HepG2 (cell line): ENCODE data around the gene DAAM1. TPM values are rescaled to one million over a fixed set of nuclear protein-coding genes. Genes with fewer than 3 reads are reported as not detected.

Experiments
- ATAC-seq: fragments of 200-7000 bp; cut with Tn5 transposase; 3 replicates; pipeline ENCODE4 v1.9.1; 2020; ENCODE audit warnings: mild to moderate bottlenecking, moderate library complexity
- BruUV-seq: library from RNA; stranded (reverse); fragments of 400-500 nt; replicated peaks from 2 replicates; lab custom pipeline; 2021; lab: Mats Ljungman, UMichigan
- CTCF ChIA-PET: fragments of 300-600 bp; formaldehyde crosslinking; extraction: SDS; loops from one replicate; lab custom pipeline; 2021; ENCODE audit warnings: low total read pairs, inconsistent platforms, low intra/inter-chr PET ratio; lab: Yijun Ruan, JAX
- POLR2A ChIA-PET: fragments of 350-600 bp; sonication (Branson Sonifier 250); formaldehyde crosslinking; loops from one replicate; lab custom pipeline; 2020; ENCODE audit warnings: antibody characterized with exemption, inconsistent platforms; lab: Yijun Ruan, JAX
- DNase-seq: peaks from one replicate; pipeline ENCODE4 v3.0.0-alpha.2; 2015; ENCODE audit warnings: low spot score
- FAIRE-seq: peaks from 3 replicates; lab custom pipeline; 2011; peaks lifted over from hg19 to GRCh38; lab: Jason Lieb, UNC
- H2AFZ ChIP-seq: one replicate; pipeline ENCODE4 v1.6.1; 2011; ENCODE audit warnings: low read length, inconsistent platforms
- H3K27ac ChIP-seq: fragments of 300-600 bp; 3 replicates; pipeline ENCODE4 v1.8.0; 2011; ENCODE audit warnings: mixed run types, mild to moderate bottlenecking, mixed read lengths, low read length, inconsistent platforms; ENCODE audit not compliant: insufficient read depth; ENCODE audit errors: extremely low read length
- H3K27me3 ChIP-seq, 2 experiments: fragments of 200-600 bp in 1 of 2; 2 replicates in 1 of 2; 3 replicates in 1 of 2; pipeline versions ENCODE4 v1.6.0 to v1.8.0; 2011; ENCODE audit warnings: low read length in 2 of 2, mild to moderate bottlenecking in 2 of 2, moderate library complexity in 2 of 2, inconsistent platforms in 1 of 2; ENCODE audit not compliant: insufficient read depth in 2 of 2, control insufficient read depth in 1 of 2
- H3K36me3 ChIP-seq, 2 experiments: fragments of 200-600 bp in 1 of 2; replicated peaks in 1 of 2; 2 replicates in 1 of 2; 3 replicates in 1 of 2; pipeline versions ENCODE4 v1.5.1 to v1.8.0; 2011; ENCODE audit warnings: low read length in 2 of 2, inconsistent platforms in 1 of 2; ENCODE audit not compliant: insufficient read depth in 2 of 2, control insufficient read depth in 1 of 2
- H3K4me1 ChIP-seq: 2 replicates; pipeline ENCODE4 v1.5.1; 2012; ENCODE audit warnings: low read length, inconsistent platforms; ENCODE audit not compliant: insufficient read depth
- H3K4me2 ChIP-seq: 2 replicates; pipeline ENCODE4 v1.6.0; 2011; ENCODE audit warnings: low read depth, low read length, inconsistent platforms
- H3K4me3 ChIP-seq, 3 experiments: fragments of 200-600 bp in 1 of 3; sonication (generic), shearing (Covaris generic) in 1 of 3; replicated peaks in 1 of 3; 2 replicates each; pipeline ENCODE4 v1.5.1; 2011 to 2016; ENCODE audit warnings: low read length in 3 of 3, inconsistent platforms in 2 of 3, low read depth in 2 of 3, mild to moderate bottlenecking in 2 of 3, control low read depth in 1 of 3, mixed read lengths in 1 of 3; ENCODE audit not compliant: insufficient read depth in 1 of 3
- H3K79me2 ChIP-seq: one replicate; pipeline ENCODE4 v1.6.1; 2011; ENCODE audit warnings: low read length, inconsistent platforms; ENCODE audit not compliant: insufficient read depth
- H3K9ac ChIP-seq: 2 replicates; pipeline ENCODE4 v1.6.0; 2011; ENCODE audit warnings: mild to moderate bottlenecking, low read depth, low read length, inconsistent platforms; ENCODE audit not compliant: insufficient read depth
- H3K9me3 ChIP-seq: 2 replicates; pipeline ENCODE4 v1.5.1; 2012; ENCODE audit warnings: mild to moderate bottlenecking, low read length
- H4K20me1 ChIP-seq: 2 replicates; pipeline ENCODE4 v1.6.0; 2011; ENCODE audit warnings: inconsistent platforms, mild to moderate bottlenecking, low read length, moderate library complexity; ENCODE audit not compliant: insufficient read depth
- ARNT2 ChIP-seq: sonication (generic); formaldehyde crosslinking; IDR thresholded peaks from 2 replicates; pipeline ENCODE4 v1.8.0; 2022; ENCODE audit warnings: mild to moderate bottlenecking, low read depth, missing genetic modification reagents, moderate library complexity
- EEA1 ChIP-seq: sonication (generic); formaldehyde crosslinking; IDR thresholded peaks from 2 replicates; pipeline ENCODE4 v1.5.1; 2020; ENCODE audit warnings: mild to moderate bottlenecking, missing genetic modification reagents, borderline replicate concordance
- JUND ChIP-seq: sonication (generic); formaldehyde crosslinking; IDR thresholded peaks from 2 replicates; pipeline ENCODE4 v1.8.0; 2022; ENCODE audit warnings: mild to moderate bottlenecking, missing genetic modification reagents
- LCORL ChIP-seq, 2 experiments: fragments of 450-650 bp in 1 of 2; sonication (generic) in 1 of 2; formaldehyde crosslinking in 1 of 2; IDR thresholded peaks; 2 replicates each; pipeline versions ENCODE4 v1.5.0 to v1.6.1; 2017 to 2020; ENCODE audit warnings: antibody characterized with exemption in 1 of 2, missing genetic modification reagents in 1 of 2
- PPARG ChIP-seq: conservative IDR thresholded peaks from 2 replicates; pipeline ENCODE4 v1.6.1; 2016; ENCODE audit warnings: missing biosample characterization, missing genetic modification reagents
- REL ChIP-seq: sonication (generic); formaldehyde crosslinking; conservative IDR thresholded peaks from 2 replicates; pipeline ENCODE4 v1.8.0; 2022; ENCODE audit warnings: mild to moderate bottlenecking, missing genetic modification reagents, moderate library complexity
- RORA ChIP-seq: sonication (generic); formaldehyde crosslinking; IDR thresholded peaks from 2 replicates; pipeline ENCODE4 v1.5.0; 2020; ENCODE audit warnings: mild to moderate bottlenecking, missing genetic modification reagents, moderate library complexity
- SMYD3 ChIP-seq: sonication (generic); formaldehyde crosslinking; IDR thresholded peaks from 2 replicates; pipeline ENCODE4 v1.8.1; 2023; ENCODE audit warnings: mild to moderate bottlenecking, missing genetic modification reagents
- STAG1 ChIP-seq: sonication (generic); formaldehyde crosslinking; IDR thresholded peaks from 2 replicates; pipeline ENCODE4 v1.4.0; 2020; ENCODE audit warnings: missing genetic modification reagents
- TCF7 ChIP-seq: sonication (generic); IDR thresholded peaks from 2 replicates; pipeline ENCODE4 v1.6.1; 2016; ENCODE audit warnings: antibody characterized with exemption, low read depth
- TOPORS ChIP-seq: sonication (generic); formaldehyde crosslinking; IDR thresholded peaks from 2 replicates; pipeline ENCODE4 v1.8.0; 2023; ENCODE audit warnings: mild to moderate bottlenecking, missing genetic modification reagents
- ZNF230 ChIP-seq: sonication (generic); formaldehyde crosslinking; IDR thresholded peaks from 2 replicates; pipeline ENCODE4 v1.4.0; 2020; ENCODE audit warnings: mild to moderate bottlenecking, missing genetic modification reagents
- ZNF264 ChIP-seq: sonication (generic); formaldehyde crosslinking; IDR thresholded peaks from 2 replicates; pipeline ENCODE4 v1.4.0; 2020; ENCODE audit warnings: missing genetic modification reagents
- ZNF580 ChIP-seq: IDR thresholded peaks from 2 replicates; pipeline ENCODE4 v1.6.1; 2016; ENCODE audit warnings: low read depth, borderline replicate concordance
- ZNF777 ChIP-seq: sonication (generic); formaldehyde crosslinking; IDR thresholded peaks from 2 replicates; pipeline ENCODE4 v1.4.0; 2020; ENCODE audit warnings: missing genetic modification reagents
- ZSCAN5A ChIP-seq: sonication (generic); formaldehyde crosslinking; IDR thresholded peaks from 2 replicates; pipeline ENCODE4 v1.8.0; 2022; ENCODE audit warnings: mild to moderate bottlenecking, missing genetic modification reagents, borderline replicate concordance
- WGBS: methylation state at CpG from one replicate; pipeline ENCODE4 v1.1.6; 2017; ENCODE audit warnings: low lambda C conversion rate; 5-methylcytosine and 5-hydroxymethylcytosine counted together
- in situ Hi-C: cut with HindIII; loops from 2 replicates; pipeline ENCODE4 v1.10.0; 2017; ENCODE audit warnings: low pct_unique_long_range_greater_than_20kb; ENCODE audit not compliant: extremely low pct_ligation_motif_present
- intact Hi-C: fragments of 100-400 bp; cut with micrococcal nuclease; formaldehyde crosslinking; loops from one replicate; pipeline ENCODE4 v1.10.0; 2022; ENCODE audit not compliant: unreplicated experiment
- polyA plus RNA-seq, 8 experiments: library from polyadenylated mRNA; depleted of rRNA in 3 of 8; stranded (reverse) in 7 of 8; unstranded in 1 of 8; fragments of >200 nt; fragmentation: Illumina TruSeq in 4 of 8; extraction: Trizol in 4 of 8; gene quantifications; 2 replicates each; pipeline versions ENCODE4 v1.2.1 to v1.2.3, GENCODE V29; 2011 to 2016; ENCODE audit warnings: low read depth in 4 of 8, missing spikeins in 1 of 8, mixed read lengths in 1 of 8; ENCODE audit not compliant: insufficient read depth in 1 of 8
- total RNA-seq, 5 experiments: library from RNA; depleted of rRNA; stranded (reverse); fragments of >200 nt; fragmentation: Illumina TruSeq; extraction: Trizol; gene quantifications; 2 replicates each; pipeline ENCODE4 v1.2.3, GENCODE V29; 2016; ENCODE audit warnings: low read depth in 1 of 5

Gene DAAM1
- total and polyA plus RNA-seq, 2 of the 13 experiments (the other 11 are each of a cell fraction or from before 2014, with no cell fraction given): 10.9 to 24.5 TPM

- no peak for TF ChIP-seq ZNF230 (CRISPR knock-in tag)
- TF ChIP-seq TOPORS (CRISPR knock-in tag): no peak
- TF ChIP-seq, all 625 proteins: peak for 0
Observed at GRCh38 chr14:59316151-59316830, 127.8 kb downstream of the DAAM1 start (continued).

- intact Hi-C loops: loop anchor here (5.0 kb wide), 2 partner anchors 55 to 130 kb away; partner anchors contain the start of gene DAAM1
- H3K36me3 ChIP-seq: 0 out of 5 replicates have a peak, but pooled peaks cover 1 to 10% of the 10 kb centered on the region in 2 experiments
- no peaks in the 10 kb centered on the region for H3K27me3 ChIP-seq
- H4K20me1 ChIP-seq: no peaks in the 10 kb centered on the region
- ChIA-PET POLR2A (interaction anchor here (1.2 kb wide), 1 partner anchor 129 kb away, joined by 4 read pairs; the partner anchor contains the start of gene DAAM1), CTCF (no interaction called here)
- H3K4me1 ChIP-seq: peaks cover 70% of the 10 kb centered on the region
- 94% methylated on average over 2 of the region's 2 CpGs for WGBS
- no peak overlapping the region for H3K9ac ChIP-seq
- DNase-seq: no peak
- no TSS peak for BruUV-seq
- no peak for ATAC-seq
- in situ Hi-C loops: no loop called here
- H3K27ac ChIP-seq: peak overlapping the region; percentile 1
- no peak overlapping the region for H2AFZ ChIP-seq
- no peaks in the 10 kb centered on the region for H3K9me3 ChIP-seq
- no peak overlapping the region for H3K4me3 ChIP-seq
- H3K79me2 ChIP-seq: no peaks in the 10 kb centered on the region
- H3K4me2 ChIP-seq: no peak overlapping the region
- no peak for FAIRE-seq
- TF ChIP-seq JUND (CRISPR knock-in tag) (no peak), TCF7 (no peak), PPARG (CRISPR knock-in tag) (no peak), STAG1 (CRISPR knock-in tag) (no peak), ZSCAN5A (CRISPR knock-in tag) (no peak), EEA1 (CRISPR knock-in tag) (no peak), TOPORS (CRISPR knock-in tag) (no peak), ZNF580 (CRISPR knock-in tag) (no peak), SMYD3 (CRISPR knock-in tag) (no peak), ZNF264 (CRISPR knock-in tag) (no peak), ARNT2 (CRISPR knock-in tag) (no peak), RORA (CRISPR knock-in tag) (no peak), ZNF777 (CRISPR knock-in tag) (no peak), LCORL (IDR thresholded peaks at IDR 0.05) (no peak), LCORL (CRISPR knock-in tag; IDR thresholded peaks at IDR 0.05) (no peak), REL (no peak)
Observed at GRCh38 chr14:59317346-59317745, 128.9 kb downstream of the DAAM1 start.
